Testis (tissue), 2 donors: Measurements from ENCODE around the gene TP73.

Experiments
- CTCF ChIP-seq, 3 experiments: fragments of 450-650 bp in 2 of 3; fragments of 200-600 bp in 1 of 3; sonication (generic) in 1 of 3; IDR thresholded peaks; one replicate each; pipeline ENCODE4 v1.5.1; 2016 to 2019; ENCODE audit warnings: antibody characterized with exemption in 3 of 3, mild to moderate bottlenecking in 2 of 3, moderate library complexity in 1 of 3
- POLR2A ChIP-seq: fragments of 450-650 bp; IDR thresholded peaks from one replicate; pipeline ENCODE4 v1.6.1; 2017; ENCODE audit warnings: antibody characterized with exemption, mild to moderate bottlenecking, moderate library complexity

DNA sequence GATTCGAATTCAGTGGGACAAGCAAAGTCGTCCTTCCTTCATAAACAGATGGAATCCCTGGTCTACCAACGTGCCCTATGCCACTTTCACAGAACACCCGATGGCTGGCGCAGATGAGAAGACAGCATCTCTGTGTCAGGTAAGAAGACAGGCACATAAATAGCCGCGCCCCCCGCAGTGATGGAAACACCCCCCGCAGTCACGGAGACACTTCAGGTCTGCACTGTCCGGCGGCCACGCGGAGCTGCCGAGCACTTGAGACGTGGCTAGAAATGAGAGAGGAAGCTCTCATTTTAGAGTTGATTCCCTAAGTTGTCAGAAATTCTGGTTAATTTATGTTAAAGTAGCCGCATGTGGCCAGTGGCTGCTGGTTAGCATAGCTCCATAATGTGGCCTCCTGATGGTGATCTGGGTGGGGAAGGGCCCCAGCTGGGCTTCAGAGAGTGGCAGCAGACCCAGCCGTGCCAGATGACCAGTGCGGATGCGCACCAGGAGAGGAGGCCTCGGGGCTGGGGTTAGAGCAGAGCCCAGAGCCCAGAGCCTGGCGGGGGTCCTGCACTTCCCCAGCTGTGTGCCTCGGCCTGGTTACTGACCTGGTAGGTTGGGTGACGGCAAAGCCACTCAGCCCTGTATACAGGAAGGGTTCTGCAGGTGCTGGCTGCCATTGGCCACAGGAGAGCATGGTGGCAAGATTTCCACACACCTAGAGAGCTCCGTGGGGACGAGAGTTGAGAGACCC is 24.6 kb upstream of the TP73 start:
- TF ChIP-seq CTCF (IDR thresholded peaks at IDR 0.05) (no peak), POLR2A (no peak)
